Renal cortical epithelial cell (primary cell): ENCODE results near the gene PRR7. TPM values are rescaled to one million over a fixed set of nuclear protein-coding genes. Genes with fewer than 3 reads are reported as not detected.

Source experiments
- DNase-seq: peaks from one replicate; pipeline ENCODE4 v3.0.0-alpha.2; 2011; ENCODE audit warnings: low read depth
- total RNA-seq: library from RNA; depleted of rRNA; stranded (reverse); fragments of >200 nt; gene quantifications from 2 replicates; pipeline ENCODE4 v1.2.3, GENCODE V29; 2014

PRR7 gene
- total RNA-seq, 1 donor from 2014 or later: 11.0 TPM

- no peak for DNase-seq
These were observed 6.3 kb downstream of the PRR7 start for GRCh38 chr5:177452688-177453638.

- DNase-seq: no peak
These were observed 7.3 kb downstream of the PRR7 start for GRCh38 chr5:177453852-177454396.

GRCh38 chr5:177454397-177455035 is 7.9 kb downstream of the PRR7 start:
- peak; percentile 60 for DNase-seq

DNA sequence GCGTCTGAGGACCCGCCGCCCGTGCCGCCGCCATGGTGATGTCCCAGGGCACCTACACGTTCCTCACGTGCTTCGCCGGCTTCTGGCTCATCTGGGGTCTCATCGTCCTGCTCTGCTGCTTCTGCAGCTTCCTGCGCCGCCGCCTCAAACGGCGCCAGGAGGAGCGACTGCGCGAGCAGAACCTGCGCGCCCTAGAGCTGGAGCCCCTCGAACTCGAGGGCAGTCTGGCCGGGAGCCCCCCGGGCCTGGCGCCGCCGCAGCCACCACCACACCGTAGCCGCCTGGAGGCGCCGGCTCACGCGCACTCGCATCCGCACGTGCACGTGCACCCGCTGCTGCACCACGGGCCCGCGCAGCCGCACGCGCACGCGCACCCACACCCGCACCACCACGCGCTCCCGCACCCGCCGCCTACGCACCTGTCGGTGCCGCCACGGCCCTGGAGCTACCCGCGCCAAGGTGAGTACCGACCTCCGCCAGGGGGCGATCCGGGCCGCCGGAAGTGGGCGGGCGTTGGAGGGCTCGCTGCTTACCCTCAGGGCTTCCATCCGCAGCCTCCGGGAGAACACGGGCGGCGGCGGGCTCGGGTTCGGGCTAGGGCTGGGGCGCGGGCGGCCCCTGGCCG is 8.5 kb downstream of the PRR7 start:
- DNase-seq: peak; percentile 30

GRCh38 chr5:177455661-177456590 is 9.3 kb downstream of the PRR7 start:
- peak; percentile 71 for DNase-seq

DNA sequence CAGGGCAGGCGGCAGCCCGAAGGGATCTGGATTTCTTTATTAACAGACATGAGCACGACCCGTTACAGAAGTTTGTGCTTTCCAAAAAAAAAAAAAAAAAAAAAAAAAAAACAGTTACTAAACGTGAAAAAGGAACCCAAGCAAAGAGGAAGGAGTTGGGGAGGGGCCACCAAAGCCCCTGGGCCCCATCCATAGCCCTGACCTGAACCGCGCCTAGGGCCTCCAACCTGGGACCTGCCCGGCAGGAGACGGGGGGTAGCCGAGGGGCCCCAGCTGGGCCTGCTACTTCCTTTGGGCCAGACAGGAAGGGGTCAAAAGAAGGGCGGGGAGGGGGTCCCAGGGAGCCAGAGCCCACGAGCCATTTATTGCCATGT is 10.0 kb downstream of the PRR7 start:
- no peak for DNase-seq

GRCh38 chr5:177456976-177457851 is 10.6 kb downstream of the PRR7 start:
- peak; percentile 94 for DNase-seq

- no peak for DNase-seq
These were observed 11.5 kb downstream of the PRR7 start for GRCh38 chr5:177457852-177458681.

GRCh38 chr5:177458912-177459350 is 12.3 kb downstream of the PRR7 start:
- DNase-seq: no peak

- no peak for DNase-seq
These were observed 12.7 kb downstream of the PRR7 start for GRCh38 chr5:177459357-177459756.

- no peak for DNase-seq
These were observed 13.4 kb downstream of the PRR7 start for GRCh38 chr5:177459819-177460628.

- no peak for DNase-seq
These were observed 15.5 kb downstream of the PRR7 start for GRCh38 chr5:177462021-177462670.

GRCh38 chr5:177465044-177465443 is 18.4 kb downstream of the PRR7 start:
- DNase-seq: no peak

- no peak for DNase-seq
These were observed 20.2 kb downstream of the PRR7 start for GRCh38 chr5:177466861-177467260.

- DNase-seq: no peak
These were observed 20.8 kb downstream of the PRR7 start for GRCh38 chr5:177467436-177467835.

DNA sequence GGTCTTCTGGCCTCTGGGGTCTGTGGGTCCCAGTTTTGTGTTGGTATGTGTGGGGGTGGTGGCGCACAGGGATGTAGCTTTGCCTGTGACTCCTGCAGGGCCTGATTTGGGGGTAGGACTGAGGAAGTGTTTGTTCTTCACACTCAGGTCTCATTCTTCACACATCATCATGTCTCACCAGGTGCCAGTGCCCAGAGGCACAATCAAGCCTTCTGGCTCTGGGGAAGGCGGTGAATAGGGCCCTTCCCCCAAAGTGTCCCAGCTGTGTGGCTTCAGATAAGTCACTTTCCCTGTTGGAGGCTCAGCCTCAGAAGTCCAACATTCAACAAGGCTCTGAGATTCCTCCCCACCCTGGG is 21.7 kb downstream of the PRR7 start:
- DNase-seq: no peak

DNA sequence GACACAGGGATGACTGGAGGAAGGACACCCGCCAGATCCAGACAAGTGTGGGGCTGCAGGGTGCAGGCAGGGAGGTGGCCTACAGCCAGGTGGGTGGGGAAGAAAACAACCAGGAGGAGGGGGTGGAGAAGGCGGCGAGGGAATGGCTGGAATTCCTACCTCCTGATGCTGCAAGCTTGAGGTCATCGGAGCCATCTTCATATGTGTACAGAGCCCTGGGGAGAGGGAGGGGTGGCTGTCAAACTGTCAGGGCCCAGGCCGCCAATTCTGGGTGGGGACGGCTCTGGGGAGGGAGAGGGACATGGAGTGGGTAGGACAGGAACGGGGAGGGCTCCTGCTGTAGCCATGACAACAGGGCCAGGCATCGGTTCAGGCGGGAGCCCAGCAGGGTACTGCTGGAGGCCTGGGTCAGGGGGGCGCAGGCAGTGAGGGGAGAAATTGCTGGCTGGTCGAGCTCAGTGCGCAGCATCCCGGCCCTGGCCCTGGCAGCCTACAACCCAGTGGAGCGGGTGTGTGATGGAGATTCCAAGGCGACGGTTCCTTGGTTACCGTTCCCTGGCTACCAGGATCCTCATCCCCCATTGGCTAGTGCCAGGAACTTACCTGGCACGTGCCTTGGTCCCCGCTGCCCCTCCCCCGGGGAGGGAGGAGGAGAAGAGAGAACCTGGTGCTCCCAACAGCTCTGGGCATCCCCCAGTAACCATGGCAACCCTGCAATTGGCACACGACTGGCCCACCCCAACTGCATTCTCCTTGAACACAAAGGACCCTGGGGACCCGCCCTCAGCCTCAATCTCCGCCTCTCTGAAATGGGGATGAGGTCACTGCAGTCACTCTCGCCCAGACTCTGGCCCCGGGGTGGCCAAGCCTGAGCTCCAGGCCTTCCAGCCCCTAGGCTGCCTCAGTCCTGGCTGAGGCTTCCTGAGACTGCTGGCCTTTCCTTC is 22.3 kb downstream of the PRR7 start:
- no peak for DNase-seq
